Endodermal cell (in vitro differentiated cells): ENCODE data around the gene CSPG5. TPM values are rescaled to one million over a fixed set of nuclear protein-coding genes. Genes with fewer than 3 reads are reported as not detected.

ENCODE experiments used
- DNase-seq: peaks from one replicate; pipeline ENCODE4 v3.0.0-alpha.2; 2017
- H3K27ac ChIP-seq: 2 replicates; pipeline ENCODE4 v1.5.1; 2013; ENCODE audit warnings: mild to moderate bottlenecking, low read depth, low read length, moderate library complexity
- H3K27me3 ChIP-seq: 2 replicates; pipeline ENCODE4 v1.6.1; 2013; ENCODE audit warnings: mild to moderate bottlenecking, low read length, moderate library complexity; ENCODE audit not compliant: insufficient read depth, control insufficient read depth, poor library complexity, severe bottlenecking
- H3K36me3 ChIP-seq: 2 replicates; pipeline ENCODE4 v1.7.0; 2013; ENCODE audit warnings: mild to moderate bottlenecking, low read length, moderate library complexity; ENCODE audit not compliant: control insufficient read depth, insufficient read depth
- H3K4me1 ChIP-seq: one replicate; pipeline ENCODE4 v1.7.0; 2013; ENCODE audit warnings: low read length; ENCODE audit not compliant: control insufficient read depth, insufficient read depth
- H3K4me3 ChIP-seq: 2 replicates; pipeline ENCODE4 v1.5.1; 2013; ENCODE audit warnings: mild to moderate bottlenecking, low read length, moderate library complexity
- H3K9ac ChIP-seq: 2 replicates; pipeline ENCODE4 v1.6.1; 2013; ENCODE audit warnings: mild to moderate bottlenecking, low read length, moderate library complexity; ENCODE audit not compliant: poor library complexity, severe bottlenecking; ENCODE audit errors: extremely low read depth
- H3K9me3 ChIP-seq: 2 replicates; pipeline ENCODE4 v1.6.1; 2013; ENCODE audit warnings: mild to moderate bottlenecking, low read length, moderate library complexity; ENCODE audit not compliant: control insufficient read depth
- H3K27ac Mint-ChIP-seq: 2 replicates; pipeline ENCODE4 v1.8.0; 2020; ENCODE audit warnings: mixed read lengths
- H3K27me3 Mint-ChIP-seq: 2 replicates; pipeline ENCODE4 v1.8.0; 2021; ENCODE audit warnings: mild to moderate bottlenecking, mixed read lengths; ENCODE audit not compliant: insufficient read depth
- H3K36me3 Mint-ChIP-seq: 2 replicates; pipeline ENCODE4 v1.8.0; 2020; ENCODE audit warnings: low read depth, mixed read lengths
- H3K4me1 Mint-ChIP-seq: 2 replicates; pipeline ENCODE4 v1.8.0; 2020; ENCODE audit warnings: mixed read lengths
- H3K4me3 Mint-ChIP-seq: 2 replicates; pipeline ENCODE4 v1.8.0; 2020; ENCODE audit warnings: mild to moderate bottlenecking, moderate library complexity, mixed read lengths
- H3K9me3 Mint-ChIP-seq: 2 replicates; pipeline ENCODE4 v1.8.0; 2020; ENCODE audit warnings: mild to moderate bottlenecking, mixed read lengths
- CTCF ChIP-seq: fragments of 200-600 bp; sonication (generic); conservative IDR thresholded peaks from 2 replicates; pipeline ENCODE4 v1.5.0; 2021; ENCODE audit warnings: antibody characterized with exemption, mild to moderate bottlenecking
- WGBS, 2 experiments: methylation state at CpG; one replicate each; pipeline versions ENCODE4 v1.1.5 to v1.1.7; 2013; ENCODE audit warnings: missing lambda C conversion rate in 2 of 2, mixed read lengths in 1 of 2; ENCODE audit not compliant: insufficient coverage in 1 of 2, insufficient read length in 1 of 2; 5-methylcytosine and 5-hydroxymethylcytosine counted together
- total RNA-seq, 2 donors: library from RNA; stranded (reverse); fragmentation: NEBNext Ultra II Directional in 1 of 2; extraction: Animal tissue kit (Norgen Biotek cat#: 25700) in 1 of 2; gene quantifications; 2 replicates in 1 of 2; 3 replicates in 1 of 2; pipeline ENCODE4 v1.2.1, GENCODE V29; 2021

Gene CSPG5
- total RNA-seq, 2 donors from 2014 or later: 0.53 to 0.70 TPM

GRCh38 chr3:47554335-47554734 is 24.3 kb downstream of the CSPG5 start:
- Mint-ChIP-seq H3K27ac (no peak overlapping the region), H3K4me3 (no peak overlapping the region), H3K36me3 (no peaks in the 10 kb centered on the region), H3K4me1 (no peaks in the 10 kb centered on the region), H3K9me3 (peaks cover 7% of the 10 kb centered on the region), H3K27me3 (peaks cover 10% of the 10 kb centered on the region)
- no peak for TF ChIP-seq CTCF
- no peak overlapping the region for H3K9ac ChIP-seq
- H3K27me3 ChIP-seq: no peaks in the 10 kb centered on the region
- no peaks in the 10 kb centered on the region for H3K36me3 ChIP-seq
- H3K9me3 ChIP-seq: no peaks in the 10 kb centered on the region
- 81 to 87% methylated on average over 4 to 6 of the region's 6 CpGs for WGBS, 2 experiments
- DNase-seq: no peak
- no peak overlapping the region for H3K27ac ChIP-seq
- no peaks in the 10 kb centered on the region for H3K4me1 ChIP-seq
- no peak overlapping the region for H3K4me3 ChIP-seq

GRCh38 chr3:47553407-47553806 is 25.3 kb downstream of the CSPG5 start:
- Mint-ChIP-seq H3K4me1 (no peaks in the 10 kb centered on the region), H3K4me3 (no peak overlapping the region), H3K27ac (no peak overlapping the region), H3K9me3 (peaks cover 7% of the 10 kb centered on the region), H3K36me3 (no peaks in the 10 kb centered on the region), H3K27me3 (peaks cover 13% of the 10 kb centered on the region)
- DNase-seq: no peak
- Histone ChIP-seq H3K4me1 (no peaks in the 10 kb centered on the region), H3K27ac (no peak overlapping the region), H3K9me3 (no peaks in the 10 kb centered on the region), H3K4me3 (no peak overlapping the region), H3K36me3 (no peaks in the 10 kb centered on the region), H3K9ac (no peak overlapping the region), H3K27me3 (no peaks in the 10 kb centered on the region)
- 90 to 92% methylated on average over 7 of the region's 7 CpGs for WGBS, 2 experiments
- no peak for TF ChIP-seq CTCF

- Histone ChIP-seq H3K36me3 (no peaks in the 10 kb centered on the region), H3K4me1 (no peaks in the 10 kb centered on the region), H3K9ac (no peak overlapping the region), H3K27me3 (no peaks in the 10 kb centered on the region), H3K9me3 (no peaks in the 10 kb centered on the region), H3K4me3 (no peak overlapping the region), H3K27ac (no peak overlapping the region)
- Mint-ChIP-seq H3K4me3 (no peak overlapping the region), H3K27me3 (no peaks in the 10 kb centered on the region), H3K4me1 (no peaks in the 10 kb centered on the region), H3K27ac (no peak overlapping the region), H3K36me3 (no peaks in the 10 kb centered on the region), H3K9me3 (peaks cover 5% of the 10 kb centered on the region)
- no peak for TF ChIP-seq CTCF
- no peak for DNase-seq
- WGBS, 2 experiments: 80 to 88% methylated on average over 15 to 21 of the region's 21 CpGs
These were observed 36.0 kb downstream of the CSPG5 start for GRCh38 chr3:47542471-47543173.
